Stimulated activated CD8-positive, alpha-beta memory T cell treated with anti-CD3 and anti-CD28 coated beads, Interleukin-7, amount 100 ng/mL, for 4 hours (primary cell): ENCODE data around the gene ELMO1.
"Not testable (repeated sequence)": the region's sequence is repeated elsewhere in the genome, so short reads cannot be mapped to it uniquely, and the experiment has no call there.

ENCODE experiments used
- DNase-seq, 2 donors: peaks; one replicate each; pipeline ENCODE4 v3.0.0-alpha.2; 2020; ENCODE audit warnings: low read depth in 2 of 2

ELMO1 gene

GRCh38 chr7:37193087-37193774, 255.4 kb downstream of the ELMO1 start:
- no peak for DNase-seq

GRCh38 chr7:37191797-37192196, 256.9 kb downstream of the ELMO1 start:
- no peak for DNase-seq

GRCh38 chr7:37187179-37187578, 261.5 kb downstream of the ELMO1 start:
- DNase-seq = no peak

GRCh38 chr7:37186753-37187152, 261.9 kb downstream of the ELMO1 start:
- no peak for DNase-seq

- DNase-seq = no peak
These were observed 267.1 kb downstream of the ELMO1 start for GRCh38 chr7:37181550-37181932.

GRCh38 chr7:37180828-37181549, 267.7 kb downstream of the ELMO1 start:
- no peak for DNase-seq

GRCh38 chr7:37176079-37176478, 272.6 kb downstream of the ELMO1 start:
- DNase-seq = no peak

- no peak for DNase-seq
These were observed 274.2 kb downstream of the ELMO1 start for GRCh38 chr7:37174460-37174859.

GRCh38 chr7:37173670-37174069, 275.0 kb downstream of the ELMO1 start:
- DNase-seq = no peak

- no peak for DNase-seq
These were observed 286.6 kb downstream of the ELMO1 start for GRCh38 chr7:37162106-37162505.

GRCh38 chr7:37160656-37161055, 288.0 kb downstream of the ELMO1 start:
- DNase-seq = no peak

GRCh38 chr7:37153376-37153775, 295.3 kb downstream of the ELMO1 start:
- no peak for DNase-seq

GRCh38 chr7:37151741-37152413, 296.8 kb downstream of the ELMO1 start:
- DNase-seq = no peak

GRCh38 chr7:37150856-37151255, 297.8 kb downstream of the ELMO1 start:
- no peak for DNase-seq

GRCh38 chr7:37150180-37150579, 298.5 kb downstream of the ELMO1 start:
- DNase-seq = no peak

GRCh38 chr7:37149773-37150124, 298.9 kb downstream of the ELMO1 start:
- DNase-seq = no peak

- DNase-seq = no peak
These were observed 299.5 kb downstream of the ELMO1 start for GRCh38 chr7:37149051-37149772.

GRCh38 chr7:37145682-37146081, 303.0 kb downstream of the ELMO1 start:
- no peak for DNase-seq

- DNase-seq = no peak
These were observed 304.2 kb downstream of the ELMO1 start for GRCh38 chr7:37144423-37144822.

GRCh38 chr7:37142958-37143357, 305.7 kb downstream of the ELMO1 start:
- DNase-seq = no peak

- DNase-seq = no peak
These were observed 306.9 kb downstream of the ELMO1 start for GRCh38 chr7:37141742-37142141.

- DNase-seq = not testable (repeated sequence)
These were observed 314.8 kb downstream of the ELMO1 start for GRCh38 chr7:37133902-37134301.
